IPS-15b (cell line): ENCODE measurements around the gene KRTAP1-5.

Experiments used
- H3K27me3 ChIP-seq: one replicate; pipeline ENCODE4 v1.6.1; 2013; ENCODE audit warnings: low read length; ENCODE audit not compliant: control insufficient read depth, insufficient read depth
- H3K36me3 ChIP-seq: one replicate; pipeline ENCODE4 v1.6.1; 2013; ENCODE audit warnings: low read length; ENCODE audit not compliant: control insufficient read depth, insufficient read depth
- H3K4me1 ChIP-seq: one replicate; pipeline ENCODE4 v1.6.1; 2013; ENCODE audit warnings: mild to moderate bottlenecking, low read length; ENCODE audit not compliant: control insufficient read depth, insufficient read depth
- H3K4me3 ChIP-seq: one replicate; pipeline ENCODE4 v1.5.1; 2013; ENCODE audit warnings: low read depth, low read length
- H3K9ac ChIP-seq: one replicate; pipeline ENCODE4 v1.6.1; 2013; ENCODE audit warnings: low read depth, mild to moderate bottlenecking, low read length
- H3K9me3 ChIP-seq: one replicate; pipeline ENCODE4 v1.6.1; 2013; ENCODE audit warnings: mild to moderate bottlenecking, low read length; ENCODE audit not compliant: control insufficient read depth, insufficient read depth

KRTAP1-5 gene

GRCh38 chr17:40996829-40997228, 30.2 kb downstream of the KRTAP1-5 start:
- H3K9me3 ChIP-seq = no peaks in the 10 kb centered on the region
- no peaks in the 10 kb centered on the region for H3K27me3 ChIP-seq
- no peak overlapping the region for H3K9ac ChIP-seq
- H3K4me3 ChIP-seq = no peak overlapping the region
- no peaks in the 10 kb centered on the region for H3K36me3 ChIP-seq
- H3K4me1 ChIP-seq = no peaks in the 10 kb centered on the region

DNA sequence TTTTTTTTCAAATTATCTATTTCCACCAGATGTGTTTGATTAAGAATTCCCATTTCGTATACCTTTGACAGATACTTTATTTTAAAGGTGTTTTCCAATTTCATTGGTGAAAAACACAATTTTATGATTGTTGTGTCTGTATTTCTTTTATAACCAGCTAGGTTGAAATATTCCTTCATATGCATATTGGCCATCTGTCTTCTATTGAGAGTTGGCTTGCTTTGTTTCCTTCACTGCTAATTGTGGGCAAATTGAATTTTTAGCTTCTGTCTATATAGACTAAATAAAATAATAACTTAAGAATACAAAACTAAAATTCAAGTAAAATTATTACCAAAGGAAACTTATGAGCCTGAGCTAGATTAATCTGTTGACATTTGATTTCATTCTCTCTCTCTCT, 31.9 kb downstream of the KRTAP1-5 start:
- Histone ChIP-seq H3K27me3 (no peaks in the 10 kb centered on the region), H3K9me3 (no peaks in the 10 kb centered on the region), H3K9ac (no peak overlapping the region), H3K36me3 (no peaks in the 10 kb centered on the region), H3K4me1 (no peaks in the 10 kb centered on the region), H3K4me3 (no peak overlapping the region)

DNA sequence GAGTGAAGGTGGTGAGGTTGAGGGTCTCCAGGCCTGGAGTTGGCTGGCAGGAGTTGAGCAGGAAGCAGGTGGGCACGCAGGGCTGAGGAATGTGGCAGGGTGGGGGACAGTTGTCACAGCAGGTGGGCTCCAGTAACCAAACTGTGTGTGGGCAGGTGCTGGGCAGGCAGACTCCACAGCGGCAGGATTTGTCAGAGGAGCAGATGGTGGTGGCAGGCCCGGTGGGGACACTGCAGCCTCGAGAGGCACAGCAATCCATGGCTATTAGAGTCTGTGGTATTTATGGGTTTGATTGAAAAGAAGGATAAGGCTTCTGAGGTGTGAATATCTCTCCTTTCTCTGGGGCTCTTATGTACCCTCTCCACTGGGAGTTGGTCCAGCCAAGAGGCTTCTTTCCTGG, 33.2 kb downstream of the KRTAP1-5 start, which contains the start of gene KRTAP3-3:
TSS of gene KRTAP3-3 (minus strand) at position 326 of the 400 bp plus-strand sequence. CDS start at position 259, 67 bp downstream.
- no peaks in the 10 kb centered on the region for H3K27me3 ChIP-seq
- no peaks in the 10 kb centered on the region for H3K9me3 ChIP-seq
- H3K9ac ChIP-seq = no peak within 1 kb of the TSS
- no peak within 1 kb of the TSS for H3K4me3 ChIP-seq
- no peaks in the 10 kb centered on the region for H3K36me3 ChIP-seq
- no peaks in the 10 kb centered on the region for H3K4me1 ChIP-seq

- no peaks in the 10 kb centered on the region for H3K9me3 ChIP-seq
- no peak overlapping the region for H3K9ac ChIP-seq
- H3K4me1 ChIP-seq = no peaks in the 10 kb centered on the region
- no peaks in the 10 kb centered on the region for H3K27me3 ChIP-seq
- no peak overlapping the region for H3K4me3 ChIP-seq
- H3K36me3 ChIP-seq = no peaks in the 10 kb centered on the region
These were observed 33.9 kb downstream of the KRTAP1-5 start for GRCh38 chr17:40993084-40993483.

DNA sequence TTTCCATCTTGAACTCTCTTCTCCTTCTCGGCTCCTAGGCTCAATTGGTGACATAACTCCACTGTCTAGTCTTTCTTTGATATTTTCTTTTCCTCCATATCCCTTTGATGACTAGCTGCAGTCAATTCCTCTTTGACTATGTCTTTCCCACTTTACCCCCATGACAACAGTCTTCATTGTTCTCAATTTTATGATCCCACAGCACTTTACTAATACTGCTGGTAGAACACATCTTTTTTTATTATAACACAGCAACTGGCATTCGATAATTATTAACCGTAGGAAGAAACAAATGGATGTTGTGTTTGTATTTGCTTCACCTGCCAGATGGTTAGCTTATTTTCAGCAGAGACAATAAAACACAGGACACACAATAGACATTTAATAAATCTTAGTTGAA, 34.3 kb downstream of the KRTAP1-5 start:
- no peaks in the 10 kb centered on the region for H3K9me3 ChIP-seq
- no peaks in the 10 kb centered on the region for H3K27me3 ChIP-seq
- no peak overlapping the region for H3K4me3 ChIP-seq
- no peak overlapping the region for H3K9ac ChIP-seq
- H3K36me3 ChIP-seq = no peaks in the 10 kb centered on the region
- H3K4me1 ChIP-seq = no peaks in the 10 kb centered on the region

DNA sequence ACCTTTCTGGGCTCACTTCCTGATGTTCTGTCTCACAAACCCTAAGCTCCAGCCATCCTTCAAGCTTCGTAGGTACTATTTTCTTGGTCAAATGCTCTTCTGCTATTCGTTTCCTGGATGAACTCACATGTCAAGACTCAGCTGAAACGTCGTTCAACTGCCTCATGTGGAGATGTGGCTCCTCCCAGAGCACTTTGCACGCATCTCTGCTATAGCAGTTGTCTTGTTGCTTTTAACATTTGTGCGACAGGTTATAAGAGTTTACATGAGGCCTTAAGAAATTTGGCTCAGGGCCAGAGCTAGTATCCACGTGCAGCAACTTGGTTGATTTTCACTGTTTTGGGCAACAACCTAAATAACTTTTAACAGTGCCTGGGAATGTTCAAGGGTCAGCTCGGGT, 40.1 kb downstream of the KRTAP1-5 start:
- Histone ChIP-seq H3K36me3 (no peaks in the 10 kb centered on the region), H3K9ac (no peak overlapping the region), H3K4me3 (no peak overlapping the region), H3K4me1 (no peaks in the 10 kb centered on the region), H3K27me3 (no peaks in the 10 kb centered on the region), H3K9me3 (no peaks in the 10 kb centered on the region)

DNA sequence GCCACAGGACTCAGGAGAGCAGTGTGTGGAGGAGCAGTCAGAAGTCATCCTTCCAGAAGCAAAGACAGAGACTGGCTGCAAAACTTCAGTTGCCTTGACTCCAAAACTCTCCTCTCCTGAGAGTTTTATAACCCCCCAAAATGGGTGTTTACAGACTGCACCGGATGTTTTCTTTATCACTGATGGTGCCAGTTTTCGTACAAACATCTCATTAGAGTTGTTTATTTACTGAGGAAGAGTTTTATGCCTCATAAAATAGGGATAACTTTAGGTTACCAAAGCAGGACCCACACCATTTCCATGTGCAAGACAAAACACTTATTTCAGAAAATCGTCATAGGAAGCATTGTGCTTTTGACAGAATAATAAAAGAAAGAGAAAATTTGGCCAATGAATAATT, 42.8 kb downstream of the KRTAP1-5 start, which contains the start of gene KRT40:
TSS of gene KRT40 (minus strand) at position 101 of the 400 bp plus-strand sequence. CDS start at position 48, 53 bp downstream.
- Histone ChIP-seq H3K27me3 (no peaks in the 10 kb centered on the region), H3K36me3 (no peaks in the 10 kb centered on the region), H3K9ac (no peak within 1 kb of the TSS), H3K4me3 (no peak within 1 kb of the TSS), H3K9me3 (no peaks in the 10 kb centered on the region), H3K4me1 (no peaks in the 10 kb centered on the region)

DNA sequence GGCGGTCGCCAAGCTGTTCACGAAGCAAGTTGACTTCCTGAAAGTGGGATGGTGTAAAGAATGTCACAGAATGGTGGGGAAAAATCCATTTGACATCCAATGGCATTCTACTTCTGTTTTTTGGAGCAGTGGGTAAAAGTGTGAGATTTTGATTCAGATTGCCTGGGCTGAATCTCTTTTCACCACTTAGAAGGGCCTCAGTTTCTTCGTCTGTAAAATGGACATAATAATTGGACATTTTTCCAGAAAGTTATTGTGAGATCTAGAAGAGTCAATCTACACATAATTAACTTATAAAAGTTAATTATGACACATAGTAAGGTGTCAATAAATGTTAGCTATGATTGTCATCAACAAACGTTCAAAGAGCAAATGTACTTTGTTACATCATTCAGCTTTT, 45.9 kb downstream of the KRTAP1-5 start:
- no peaks in the 10 kb centered on the region for H3K27me3 ChIP-seq
- H3K9ac ChIP-seq = no peak overlapping the region
- H3K36me3 ChIP-seq = no peaks in the 10 kb centered on the region
- no peaks in the 10 kb centered on the region for H3K4me1 ChIP-seq
- no peak overlapping the region for H3K4me3 ChIP-seq
- no peaks in the 10 kb centered on the region for H3K9me3 ChIP-seq

GRCh38 chr17:40980596-40980995, 46.4 kb downstream of the KRTAP1-5 start:
- no peak overlapping the region for H3K4me3 ChIP-seq
- H3K27me3 ChIP-seq = no peaks in the 10 kb centered on the region
- no peaks in the 10 kb centered on the region for H3K9me3 ChIP-seq
- no peaks in the 10 kb centered on the region for H3K4me1 ChIP-seq
- no peaks in the 10 kb centered on the region for H3K36me3 ChIP-seq
- no peak overlapping the region for H3K9ac ChIP-seq

DNA sequence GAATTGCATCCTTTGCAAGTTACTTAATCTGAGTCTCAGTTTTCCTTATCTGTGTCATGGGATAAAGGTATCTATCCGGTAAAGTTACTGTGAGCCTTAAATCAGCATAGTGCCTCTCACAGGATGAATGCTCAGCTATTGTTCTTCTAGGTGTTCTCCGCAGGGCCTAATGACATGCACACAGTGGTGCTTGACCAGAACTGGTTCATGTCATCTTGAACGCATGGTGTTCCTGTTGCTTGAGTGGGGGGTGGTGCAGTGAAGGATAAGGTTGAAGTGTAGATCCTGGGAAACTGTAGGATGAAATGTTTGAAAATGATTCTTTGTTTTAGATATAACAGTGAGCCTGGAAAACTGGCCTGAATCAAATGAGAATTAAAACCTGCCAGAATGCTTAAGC, 46.9 kb downstream of the KRTAP1-5 start:
- Histone ChIP-seq H3K4me1 (no peaks in the 10 kb centered on the region), H3K36me3 (no peaks in the 10 kb centered on the region), H3K27me3 (no peaks in the 10 kb centered on the region), H3K9ac (no peak overlapping the region), H3K9me3 (no peaks in the 10 kb centered on the region), H3K4me3 (no peak overlapping the region)

DNA sequence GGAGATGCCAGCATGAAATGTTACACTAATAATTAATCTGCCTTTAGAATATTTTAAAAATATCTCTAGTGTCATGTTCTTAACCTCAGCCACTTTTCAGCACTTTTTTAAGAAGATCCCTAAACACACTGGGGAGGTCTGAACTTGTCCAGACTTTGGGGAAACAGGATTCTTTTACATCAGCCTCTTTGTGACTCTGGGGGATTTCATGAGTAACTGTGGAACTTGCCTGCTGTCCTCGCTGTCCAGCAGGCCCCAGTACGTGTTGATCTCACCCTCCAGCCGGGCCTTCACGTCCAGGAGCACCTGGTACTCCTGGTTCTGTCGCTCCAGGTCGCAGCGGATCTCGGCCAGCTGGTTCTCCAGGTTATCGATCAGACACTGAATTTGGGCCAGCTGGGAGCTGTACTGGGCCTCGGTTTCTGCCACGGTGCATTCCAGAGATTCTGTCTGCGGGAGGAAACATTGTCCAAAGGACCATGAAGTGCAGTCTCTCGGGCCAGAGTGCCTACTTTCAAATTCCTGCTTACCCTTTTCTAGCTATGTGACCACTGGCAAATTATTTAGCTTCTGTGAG, 48.3 kb downstream of the KRTAP1-5 start:
- Histone ChIP-seq H3K9ac (no peak overlapping the region), H3K27me3 (no peaks in the 10 kb centered on the region), H3K4me1 (no peaks in the 10 kb centered on the region), H3K36me3 (no peaks in the 10 kb centered on the region), H3K4me3 (no peak overlapping the region), H3K9me3 (no peaks in the 10 kb centered on the region)
